GM21619 (cell line): ENCODE measurements around the gene SLC25A3.
A peak's percentile ranks its signal among the peaks of the same experiment; 100 is the strongest.
"Not testable (repeated sequence)": the region's sequence is repeated elsewhere in the genome, so short reads cannot be mapped to it uniquely, and the experiment has no call there.

Experiments
- ATAC-seq: cut with Tn5 transposase; IDR thresholded peaks from one replicate; pipeline ENCODE4 v1.9.1; 2021; ENCODE audit not compliant: unreplicated experiment

Gene SLC25A3

DNA sequence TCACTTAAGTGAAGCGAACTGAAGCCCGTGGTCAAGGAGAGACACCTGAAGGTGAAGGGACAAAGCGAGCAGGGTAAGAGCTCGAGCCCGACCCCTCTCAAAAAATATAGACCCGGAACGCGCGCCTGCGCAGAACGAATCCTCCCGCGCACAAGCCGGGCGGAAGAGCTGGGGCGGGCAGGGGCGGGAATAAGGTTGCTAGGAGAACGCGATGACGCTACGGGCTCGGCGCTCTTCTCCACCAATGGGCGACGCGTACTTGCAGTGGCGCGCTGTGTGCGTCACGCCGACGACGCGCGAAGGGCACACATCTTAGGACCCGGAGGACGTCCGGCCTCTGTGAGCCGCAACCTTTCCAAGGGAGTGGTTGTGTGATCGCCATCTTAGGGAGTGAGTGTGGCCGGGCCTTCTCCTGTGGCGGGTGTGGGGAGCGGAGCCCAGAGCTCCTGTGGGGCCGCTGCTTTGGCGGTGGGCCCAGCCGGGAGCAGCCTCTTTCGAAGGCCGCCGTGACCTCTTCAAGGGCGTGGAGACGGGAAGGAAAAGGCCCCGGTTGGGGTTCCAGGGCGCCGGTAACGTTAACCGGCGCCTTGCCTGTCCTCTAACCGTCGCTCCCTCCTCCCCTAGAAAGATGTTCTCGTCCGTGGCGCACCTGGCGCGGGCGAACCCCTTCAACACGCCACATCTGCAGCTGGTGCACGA, at the start of gene SLC25A3:
SLC25A3 (plus strand) TSS at position 336 of the 699 bp plus-strand sequence; CDS start at position 629, 293 bp downstream.
- ATAC-seq = peak; percentile 99

- no peak for ATAC-seq
These were observed 49.8 kb upstream of the SLC25A3 start for GRCh38 chr12:98543701-98544100.

DNA sequence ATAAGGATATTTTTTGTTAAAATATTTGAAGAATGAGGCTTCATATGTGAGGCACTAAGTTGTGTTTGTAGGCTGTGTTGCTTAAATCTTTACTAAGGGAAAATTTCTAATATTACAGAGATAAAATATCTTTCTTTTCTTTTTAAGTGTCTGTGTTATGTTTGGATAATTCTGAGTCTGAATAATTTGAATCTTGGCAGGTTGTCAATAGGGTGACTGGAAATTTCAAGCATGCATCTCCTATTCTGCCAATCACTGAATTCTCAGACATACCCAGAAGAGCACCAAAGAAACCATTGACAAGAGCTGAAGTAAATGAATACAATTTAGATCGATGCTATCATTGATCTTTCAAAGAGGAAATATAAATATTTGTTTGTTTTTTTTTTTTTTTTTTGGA, 48.7 kb upstream of the SLC25A3 start:
- no peak for ATAC-seq

DNA sequence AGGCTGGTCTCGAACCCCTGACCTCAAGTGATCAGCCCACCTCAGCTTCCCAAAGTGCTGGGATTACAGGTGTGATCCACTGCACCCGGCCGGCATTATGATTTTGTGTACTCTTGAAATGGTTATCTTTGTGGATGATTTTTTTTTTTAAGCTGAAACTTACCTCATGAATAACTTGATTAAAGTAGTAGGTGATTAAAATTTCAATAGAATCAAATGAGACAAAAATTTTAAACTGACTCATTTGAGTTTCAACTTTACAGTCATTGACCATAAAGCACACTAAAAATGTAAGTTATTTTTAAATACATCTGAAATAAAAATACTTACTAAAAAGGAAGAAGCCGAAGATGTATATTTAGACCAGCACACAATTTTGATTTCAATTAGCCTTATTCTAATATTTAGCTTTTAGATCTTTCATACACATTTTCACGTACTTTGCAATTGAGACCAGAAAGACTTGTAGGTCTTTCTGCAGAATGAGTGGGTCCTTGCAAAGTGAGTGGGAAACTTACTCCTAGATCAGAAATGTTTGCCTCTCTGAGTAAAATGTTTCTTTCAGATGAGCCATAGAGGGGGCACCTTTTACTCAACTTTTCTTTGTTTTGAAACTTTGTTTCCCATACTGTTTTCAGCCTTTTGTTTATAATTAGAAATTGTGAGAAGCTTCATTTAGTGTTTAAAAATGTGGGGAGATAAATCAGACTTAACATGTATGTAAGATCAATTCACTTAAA, 43.9 kb upstream of the SLC25A3 start:
- no peak for ATAC-seq

DNA sequence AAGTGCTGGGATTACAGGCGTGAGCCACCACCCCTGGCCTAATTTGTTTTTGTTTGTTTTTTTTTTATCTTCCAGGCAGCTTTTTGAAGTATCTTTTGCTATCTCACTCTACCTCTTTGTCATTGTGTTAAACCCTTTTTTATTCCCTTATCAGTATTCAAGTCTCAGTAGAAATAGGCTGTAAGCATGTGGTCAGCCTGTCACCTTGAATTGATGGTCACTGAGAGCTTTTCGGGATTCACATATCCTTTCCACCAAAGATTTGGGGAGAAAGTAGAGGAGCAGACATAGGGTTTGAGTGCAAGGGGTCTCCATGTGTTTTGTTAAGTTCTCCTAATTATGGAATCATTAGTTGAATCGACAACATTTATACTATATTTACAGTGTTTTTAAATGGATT, 41.7 kb upstream of the SLC25A3 start:
- no peak for ATAC-seq

DNA sequence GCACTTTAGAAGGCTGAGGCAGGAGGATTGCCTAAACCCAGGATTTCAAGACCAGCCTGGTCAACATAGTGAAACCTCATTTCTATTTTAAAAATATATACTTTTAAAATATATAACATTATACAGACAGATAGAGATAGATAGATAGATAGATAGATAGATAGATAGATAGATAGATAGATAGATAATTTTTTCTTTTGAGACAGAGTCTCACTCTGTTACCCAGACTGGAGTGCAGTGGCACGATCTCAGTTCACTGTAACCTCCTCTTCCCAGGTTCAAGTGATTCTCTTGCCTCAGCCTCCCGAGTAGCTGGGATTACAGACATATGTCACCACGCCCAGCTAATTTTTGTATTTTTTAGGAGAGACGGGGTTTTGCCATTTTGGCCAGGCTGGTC, 35.4 kb upstream of the SLC25A3 start:
- not testable (repeated sequence) for ATAC-seq

GRCh38 chr12:98559666-98560065, 33.8 kb upstream of the SLC25A3 start:
- ATAC-seq = no peak

DNA sequence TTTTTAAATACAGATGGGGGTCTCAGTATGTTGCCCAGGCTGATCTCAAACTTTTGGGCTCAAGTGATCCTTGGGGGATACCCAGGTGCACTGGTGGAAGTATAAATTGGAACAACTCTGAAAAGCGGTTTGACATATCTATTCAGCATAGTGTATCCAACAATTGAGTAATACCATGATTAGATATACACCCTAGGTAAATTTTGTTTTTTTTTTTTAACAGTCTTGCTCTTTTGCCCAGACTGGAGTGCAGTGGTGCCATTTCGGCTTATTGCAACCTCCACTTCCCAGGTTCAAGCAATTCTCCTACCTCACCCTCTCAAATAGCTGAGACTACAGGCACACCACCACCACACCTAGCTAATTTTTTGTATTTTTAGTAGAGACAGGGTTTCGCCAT, 31.6 kb upstream of the SLC25A3 start:
- no peak for ATAC-seq

DNA sequence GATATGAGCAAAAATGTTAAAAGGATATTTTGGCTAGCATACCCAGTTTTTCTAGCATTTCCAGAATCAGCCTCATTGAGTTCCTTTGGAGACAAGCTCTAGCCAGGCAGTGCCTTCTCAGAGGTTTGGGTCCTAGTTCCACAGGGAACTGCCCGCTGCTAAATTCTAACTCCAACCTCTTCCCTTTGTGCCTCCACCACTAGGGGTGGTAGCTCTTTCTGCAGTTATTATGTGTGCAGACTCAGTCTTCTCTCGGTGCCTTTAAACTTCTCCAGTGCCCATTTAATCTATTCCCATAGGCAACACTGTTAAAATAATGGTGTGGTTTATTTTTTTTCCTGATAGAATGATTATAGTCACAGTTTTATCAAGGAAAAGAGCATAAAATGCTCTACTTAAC, 21.5 kb upstream of the SLC25A3 start:
- ATAC-seq = no peak

GRCh38 chr12:98574110-98574509, 19.4 kb upstream of the SLC25A3 start:
- no peak for ATAC-seq

DNA sequence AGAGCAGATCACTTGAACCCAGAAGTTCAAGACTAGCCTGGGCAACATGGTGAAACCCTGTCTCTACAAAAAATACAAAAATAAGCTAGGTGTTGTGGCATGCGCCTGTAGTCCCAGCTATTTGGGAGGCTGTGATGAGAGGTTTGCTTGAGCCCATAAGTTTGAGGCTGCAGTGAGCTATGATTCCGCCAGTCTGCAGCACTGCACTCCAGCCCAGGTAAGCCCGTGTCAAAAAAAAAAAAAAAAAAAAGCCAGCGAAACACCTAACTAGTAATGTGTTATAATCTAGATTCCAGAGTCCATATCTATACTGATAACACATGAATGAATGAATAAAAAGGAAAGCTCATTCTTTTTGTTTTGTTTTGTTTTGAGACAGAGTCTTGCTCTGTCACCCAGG, 18.5 kb upstream of the SLC25A3 start:
- ATAC-seq = no peak

GRCh38 chr12:98576795-98577194, 16.7 kb upstream of the SLC25A3 start:
- ATAC-seq = not testable (repeated sequence)

- ATAC-seq = no peak
These were observed 15.1 kb upstream of the SLC25A3 start for GRCh38 chr12:98578392-98578791.

- no peak for ATAC-seq
These were observed 14.7 kb upstream of the SLC25A3 start for GRCh38 chr12:98578821-98579220.

DNA sequence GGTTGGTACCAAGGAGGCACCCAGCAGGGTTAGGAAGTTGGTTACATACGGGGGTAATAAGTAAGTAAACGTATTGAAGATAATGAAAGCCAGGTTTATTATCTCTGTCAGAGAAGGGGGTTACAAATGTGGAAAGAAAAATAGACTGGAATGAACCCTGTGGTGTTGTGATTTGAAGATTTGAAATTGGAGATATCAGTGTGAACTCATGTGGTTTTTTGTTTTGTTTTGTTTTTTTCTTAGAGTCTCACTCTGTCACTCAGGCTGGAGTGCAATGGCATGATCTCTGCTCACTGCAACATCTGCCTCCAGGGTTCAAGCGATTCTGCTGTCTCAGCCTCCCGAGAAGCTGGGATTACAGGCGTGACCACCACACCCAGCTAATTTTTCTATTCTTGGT, 14.1 kb upstream of the SLC25A3 start:
- ATAC-seq = no peak

- ATAC-seq = no peak
These were observed 13.7 kb upstream of the SLC25A3 start for GRCh38 chr12:98579835-98580234.

DNA sequence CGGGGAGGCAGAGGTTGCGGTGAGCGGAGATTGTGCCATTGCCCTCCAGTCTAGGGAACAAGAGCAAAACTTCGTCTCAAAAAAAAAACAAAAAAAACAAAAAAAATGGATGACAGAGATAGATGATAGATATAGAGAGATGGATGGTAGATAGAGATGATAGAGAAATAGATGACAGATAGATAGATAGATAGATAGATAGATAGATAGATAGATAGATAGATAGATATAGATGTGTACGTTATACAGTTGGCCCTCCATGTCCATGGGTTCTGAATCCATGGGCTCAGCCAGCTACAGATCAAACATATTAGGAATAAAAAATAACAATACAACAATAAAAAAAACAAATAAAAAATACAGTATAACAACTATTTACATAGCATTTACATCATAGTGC, 12.8 kb upstream of the SLC25A3 start:
- no peak for ATAC-seq

DNA sequence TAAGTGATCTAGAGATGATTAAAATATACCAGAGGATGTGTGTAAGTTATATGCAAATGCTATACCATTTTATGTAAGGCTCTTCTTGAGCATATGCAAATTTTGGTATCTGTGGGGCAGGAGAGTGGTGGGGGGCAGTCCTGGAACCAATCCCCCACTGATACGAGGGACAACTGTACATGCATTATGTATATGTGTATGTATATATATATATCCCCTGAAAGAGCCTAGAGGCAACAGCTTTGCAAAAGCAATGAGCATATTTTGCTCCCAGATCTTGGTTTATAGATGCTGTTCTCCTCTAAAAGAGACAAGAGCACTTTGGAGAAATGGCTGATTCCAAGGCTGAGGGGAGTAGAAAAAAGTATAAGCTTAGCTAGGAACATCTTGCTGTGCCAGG, 12.4 kb upstream of the SLC25A3 start:
- no peak for ATAC-seq

DNA sequence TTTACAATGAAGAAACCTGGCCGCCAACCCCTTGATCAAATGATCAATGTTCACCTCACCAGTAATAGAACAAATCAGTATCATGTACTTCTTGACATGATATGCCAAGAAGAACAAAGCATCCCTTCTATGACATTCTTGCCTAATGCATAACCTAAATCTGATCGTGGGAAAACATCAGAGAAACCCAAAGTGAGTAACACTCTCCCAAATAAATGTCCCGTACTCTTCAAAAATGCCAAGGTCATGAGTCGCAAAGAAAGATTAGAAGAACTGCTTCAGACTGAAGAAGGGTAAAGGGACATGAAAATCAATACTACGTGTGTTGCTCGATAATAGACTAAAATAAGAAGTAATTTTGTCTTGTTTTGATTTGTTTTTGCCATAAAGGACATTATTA, 11.4 kb upstream of the SLC25A3 start:
- no peak for ATAC-seq

- no peak for ATAC-seq
These were observed 6.4 kb upstream of the SLC25A3 start for GRCh38 chr12:98587084-98587483.

- ATAC-seq = no peak
These were observed 2.3 kb upstream of the SLC25A3 start for GRCh38 chr12:98591209-98591608.

DNA sequence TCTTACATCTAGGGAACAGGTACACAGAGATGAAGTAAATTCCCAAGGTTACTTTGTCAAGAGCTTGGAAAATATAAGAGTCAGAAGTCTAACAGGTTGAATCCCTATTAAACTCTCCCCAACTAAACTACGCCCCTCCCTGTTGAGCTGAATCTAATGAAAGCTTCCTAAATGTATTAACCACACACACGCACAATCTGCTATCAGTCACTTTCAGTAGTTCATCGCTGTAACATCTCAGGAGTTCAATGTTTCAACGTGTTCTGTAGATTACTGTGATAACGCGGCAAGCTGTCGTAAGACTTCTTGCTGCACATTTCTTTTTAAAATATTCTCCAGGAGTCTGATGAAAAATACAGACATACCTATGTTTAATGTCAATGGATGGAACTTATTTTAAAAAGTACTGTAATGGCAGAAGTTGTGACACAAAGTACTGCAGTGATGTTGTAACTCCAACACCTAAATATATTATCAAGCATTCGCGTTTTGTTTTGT, 612 bp upstream of the SLC25A3 start:
- no peak for ATAC-seq
